Type B pancreatic cell (in vitro differentiated cells): ENCODE results near the gene LMTK2. TPM values are rescaled to one million over a fixed set of nuclear protein-coding genes. Genes with fewer than 3 reads are reported as not detected.
A peak's percentile ranks its signal among the peaks of the same experiment; 100 is the strongest.

Experiments
- DNase-seq: peaks from one replicate; pipeline ENCODE4 v3.0.0; 2021; ENCODE audit warnings: mixed read lengths; ENCODE audit not compliant: unreplicated experiment; ENCODE audit errors: extremely low spot score
- H3K27ac Mint-ChIP-seq: 2 replicates; pipeline ENCODE4 v1.8.0; 2021; ENCODE audit warnings: mild to moderate bottlenecking, mixed read lengths
- H3K27me3 Mint-ChIP-seq: 2 replicates; pipeline ENCODE4 v1.8.0; 2021; ENCODE audit warnings: mixed read lengths
- H3K36me3 Mint-ChIP-seq: 2 replicates; pipeline ENCODE4 v1.8.0; 2021; ENCODE audit warnings: mixed read lengths
- H3K4me1 Mint-ChIP-seq: one replicate; pipeline ENCODE4 v1.8.0; 2021; ENCODE audit warnings: mixed read lengths; ENCODE audit not compliant: unreplicated experiment
- H3K4me3 Mint-ChIP-seq: 2 replicates; pipeline ENCODE4 v1.8.0; 2021; ENCODE audit warnings: mild to moderate bottlenecking, mixed read lengths
- H3K9me3 Mint-ChIP-seq: 2 replicates; pipeline ENCODE4 v1.8.0; 2021; ENCODE audit warnings: mixed read lengths
- CTCF ChIP-seq: fragments of 200-600 bp; sonication (generic); conservative IDR thresholded peaks from 2 replicates; pipeline ENCODE4 v1.5.0; 2021; ENCODE audit warnings: antibody characterized with exemption, mild to moderate bottlenecking
- total RNA-seq: library from RNA; stranded (reverse); gene quantifications from 2 replicates; pipeline ENCODE4 v1.2.1, GENCODE V29; 2021; ENCODE audit warnings: low replicate concordance

LMTK2 gene
- total RNA-seq, 1 donor from 2014 or later: 20.6 TPM

GRCh38 chr7:98211676-98212531 lies 105.2 kb downstream of the LMTK2 start:
- Mint-ChIP-seq H3K27me3 (no peaks in the 10 kb centered on the region), H3K27ac (no peak overlapping the region), H3K9me3 (no peaks in the 10 kb centered on the region), H3K4me3 (peak overlapping the region; percentile 69), H3K4me1 (peaks cover 4% of the 10 kb centered on the region), H3K36me3 (no peaks in the 10 kb centered on the region)
- DNase-seq: no peak
- no peak for TF ChIP-seq CTCF

GRCh38 chr7:98212532-98213041 lies 105.9 kb downstream of the LMTK2 start:
- DNase-seq: no peak
- Mint-ChIP-seq H3K9me3 (no peaks in the 10 kb centered on the region), H3K4me3 (peak overlapping the region; percentile 20), H3K4me1 (peaks cover 4% of the 10 kb centered on the region), H3K27me3 (no peaks in the 10 kb centered on the region), H3K36me3 (no peaks in the 10 kb centered on the region), H3K27ac (no peak overlapping the region)
- TF ChIP-seq CTCF: no peak

GRCh38 chr7:98213296-98213887 lies 106.7 kb downstream of the LMTK2 start:
- H3K27me3 Mint-ChIP-seq: no peaks in the 10 kb centered on the region
- H3K9me3 Mint-ChIP-seq: no peaks in the 10 kb centered on the region
- H3K27ac Mint-ChIP-seq: no peak overlapping the region
- peaks cover 4% of the 10 kb centered on the region for H3K36me3 Mint-ChIP-seq
- TF ChIP-seq CTCF: no peak
- H3K4me3 Mint-ChIP-seq: peak overlapping the region; percentile 39
- DNase-seq: no peak
- H3K4me1 Mint-ChIP-seq: peaks cover 9% of the 10 kb centered on the region

GRCh38 chr7:98213888-98214810 lies 107.5 kb downstream of the LMTK2 start:
- Mint-ChIP-seq H3K9me3 (no peaks in the 10 kb centered on the region), H3K4me1 (peaks cover 14% of the 10 kb centered on the region), H3K27ac (no peak overlapping the region)

More at GRCh38 chr7:98213888-98214810, 107.5 kb downstream of the LMTK2 start:
- TF ChIP-seq CTCF: no peak
- Mint-ChIP-seq H3K4me3 (peak overlapping the region; percentile 39), H3K36me3 (peaks cover 11% of the 10 kb centered on the region), H3K27me3 (no peaks in the 10 kb centered on the region)
- DNase-seq: no peak
